C1 segment of cervical spinal cord (tissue), 14 donors: Measurements from ENCODE around the gene SYTL3.
A peak's percentile ranks its signal among the peaks of the same experiment; 100 is the strongest.
"Not testable (repeated sequence)": the region's sequence is repeated elsewhere in the genome, so short reads cannot be mapped to it uniquely, and the experiment has no call there.

Experiments used
- DNase-seq, 14 donors: peaks; one replicate each; lab custom pipeline; 2025; lab: John Stamatoyannopoulos, UW

The SYTL3 gene

DNA sequence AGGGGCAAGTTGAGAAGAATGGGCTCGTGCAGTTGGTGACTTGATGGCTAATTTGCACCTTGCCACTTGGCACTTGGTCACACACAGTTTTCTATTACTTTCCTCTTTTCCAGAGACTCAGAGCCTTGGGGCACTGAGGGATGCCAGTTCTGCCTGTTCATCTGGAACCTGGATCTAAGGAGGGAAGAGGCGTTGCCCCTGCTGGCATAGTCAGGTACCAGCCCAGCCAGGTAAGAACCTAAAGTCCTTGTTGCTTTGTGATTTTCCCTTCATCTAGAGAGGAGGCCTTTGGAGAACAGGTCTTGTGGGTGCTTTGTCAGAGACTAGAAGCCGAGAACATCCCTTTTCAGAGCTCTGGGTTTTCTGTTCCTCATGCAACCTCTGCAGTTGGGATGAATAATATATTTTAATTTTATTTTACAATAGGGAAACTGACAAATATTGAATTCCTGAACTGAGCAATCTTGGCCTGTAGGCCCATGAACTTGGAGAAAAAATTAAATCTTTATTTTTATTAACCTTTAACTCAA, 11.4 kb downstream of the SYTL3 start:
- DNase-seq: no peak

DNA sequence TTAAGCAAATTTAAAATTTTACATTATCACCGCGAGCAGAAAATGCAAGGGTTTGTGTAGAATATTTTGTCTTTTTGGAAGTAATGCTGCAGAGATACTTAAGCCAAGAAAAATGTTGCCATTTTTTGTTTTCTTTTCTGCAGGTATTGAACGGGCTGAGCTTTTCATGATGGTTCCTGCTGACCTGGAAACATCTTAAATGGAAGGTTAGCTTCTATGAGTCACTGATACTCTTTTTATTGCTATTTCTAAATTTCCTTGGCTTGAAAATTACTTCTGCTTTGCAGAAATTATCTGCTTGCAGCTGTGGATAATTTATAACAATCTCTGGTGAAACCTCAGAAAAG, 12.7 kb downstream of the SYTL3 start:
- DNase-seq: no peak

DNA sequence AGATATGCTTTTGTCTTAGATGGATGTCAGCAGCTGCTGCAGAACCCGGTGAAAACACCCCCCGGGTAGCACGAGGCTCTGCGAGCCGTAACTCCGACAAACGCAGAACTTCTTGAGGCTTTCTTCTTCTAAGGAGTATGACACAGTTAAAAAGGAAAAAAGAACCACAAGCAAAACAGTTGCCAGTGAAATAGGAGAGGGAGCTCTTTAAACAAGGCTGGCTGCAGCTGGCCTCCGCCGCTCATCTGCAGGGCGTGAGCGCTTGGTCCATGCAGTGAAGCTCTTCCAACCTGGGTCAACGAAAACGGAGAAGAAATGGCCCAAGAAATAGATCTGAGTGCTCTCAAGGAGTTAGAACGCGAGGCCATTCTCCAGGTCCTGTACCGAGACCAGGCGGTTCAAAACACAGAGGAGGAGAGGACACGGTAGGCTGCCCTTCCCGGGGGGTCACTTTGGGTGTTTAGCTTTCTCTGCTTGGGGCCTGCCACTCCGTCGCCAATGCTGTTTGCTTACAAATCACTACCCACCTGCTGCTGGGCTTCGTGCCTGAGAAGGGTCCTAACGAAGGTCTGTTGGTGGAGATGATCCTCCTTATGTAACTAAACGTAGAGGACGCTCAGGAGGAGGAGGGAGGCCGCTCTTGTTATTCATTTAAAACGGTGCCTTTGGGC, 13.2 kb downstream of the SYTL3 start:
- no peak for DNase-seq

DNA sequence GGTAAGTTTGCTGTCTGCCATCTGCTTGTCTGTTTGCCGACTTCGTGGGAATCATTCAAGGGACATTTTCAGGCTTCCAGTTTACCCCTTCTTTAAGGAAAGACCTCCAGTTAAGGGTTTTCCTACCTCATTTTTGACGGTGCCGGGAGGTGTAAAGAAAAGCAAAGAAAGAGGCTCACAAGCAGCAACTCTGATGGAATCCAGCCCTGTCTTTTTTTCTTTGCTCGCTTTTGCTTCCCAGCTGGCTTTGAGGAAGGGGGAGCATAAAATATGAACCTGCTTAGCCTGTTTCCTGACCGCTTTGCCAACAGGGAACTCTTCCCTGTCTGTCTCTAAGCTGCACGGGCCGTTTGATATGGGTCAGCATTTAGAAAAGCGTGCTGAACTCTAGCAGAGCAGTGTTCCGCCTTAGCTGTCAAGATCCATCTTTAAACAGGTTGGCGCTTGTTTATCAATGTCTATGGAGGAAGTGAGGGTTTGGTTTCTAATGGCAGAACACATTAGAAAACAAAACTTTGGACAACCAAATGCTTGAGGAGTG, 13.8 kb downstream of the SYTL3 start:
- DNase-seq: no peak

- DNase-seq: no peak
Observed at GRCh38 chr6:158665332-158665731, 15.5 kb downstream of the SYTL3 start.

DNA sequence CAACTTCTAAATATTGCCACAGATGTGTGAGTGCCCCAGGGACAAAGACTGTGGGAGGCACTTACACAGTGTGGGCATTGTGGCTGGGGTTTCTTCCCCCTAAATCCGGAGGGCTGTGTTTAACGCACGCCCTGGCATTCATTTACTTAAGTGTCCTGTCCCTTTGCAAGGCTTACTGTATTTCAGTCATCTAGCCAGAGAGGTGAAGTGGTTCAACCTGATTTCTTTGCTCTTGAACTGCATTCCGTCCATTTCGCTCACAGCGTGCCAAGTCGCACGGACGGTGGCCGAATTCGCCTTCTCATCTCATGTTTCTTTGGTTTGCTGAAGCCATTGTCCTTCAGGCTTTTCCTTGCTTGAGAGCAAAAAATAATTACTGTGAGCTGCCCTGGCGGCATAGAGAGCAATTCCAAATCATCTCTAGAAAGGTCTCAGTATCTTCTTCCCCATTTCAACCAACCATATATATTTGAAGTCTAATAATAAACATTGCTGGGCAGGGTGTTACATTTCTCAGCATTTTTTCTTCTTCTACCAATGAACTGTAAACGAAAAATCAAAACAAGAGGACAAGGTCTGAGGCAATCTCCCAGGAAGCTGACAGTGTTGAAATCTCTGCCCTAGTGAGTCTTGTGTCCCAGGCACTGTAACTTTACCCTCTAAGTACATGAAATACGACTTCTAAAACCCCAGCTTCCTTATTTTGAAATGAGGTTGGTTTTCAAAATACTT, 16.9 kb downstream of the SYTL3 start:
- peak in 1 of 14 donors; percentile 18 for DNase-seq

- no peak for DNase-seq
Observed at GRCh38 chr6:158667360-158667981, 17.6 kb downstream of the SYTL3 start.

- DNase-seq: no peak
Observed at GRCh38 chr6:158668707-158669103, 18.9 kb downstream of the SYTL3 start.

- no peak for DNase-seq
Observed at GRCh38 chr6:158669145-158670035, 19.5 kb downstream of the SYTL3 start.

- not testable (repeated sequence) for DNase-seq
Observed at GRCh38 chr6:158672119-158672518, 22.3 kb downstream of the SYTL3 start.

DNA sequence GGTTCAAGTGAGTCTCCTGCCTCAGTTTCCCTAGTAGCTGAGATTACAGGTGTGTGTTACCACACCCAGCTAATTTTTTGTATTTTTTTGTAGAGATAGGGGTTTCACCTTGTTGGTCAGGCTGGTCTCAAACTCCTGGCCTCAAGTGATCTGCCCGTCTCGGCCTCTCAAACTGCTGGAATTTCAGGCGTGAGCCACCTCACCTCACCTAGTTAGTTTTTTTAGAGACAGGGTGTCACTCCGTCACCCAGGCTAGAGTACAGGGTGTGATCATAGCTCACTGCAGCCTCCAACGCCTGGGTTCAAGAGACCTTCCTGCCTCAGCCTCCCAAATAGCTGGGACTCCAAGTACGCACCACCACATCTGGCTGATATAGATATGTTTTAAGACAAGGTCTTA, 22.9 kb downstream of the SYTL3 start:
- DNase-seq: no peak

DNA sequence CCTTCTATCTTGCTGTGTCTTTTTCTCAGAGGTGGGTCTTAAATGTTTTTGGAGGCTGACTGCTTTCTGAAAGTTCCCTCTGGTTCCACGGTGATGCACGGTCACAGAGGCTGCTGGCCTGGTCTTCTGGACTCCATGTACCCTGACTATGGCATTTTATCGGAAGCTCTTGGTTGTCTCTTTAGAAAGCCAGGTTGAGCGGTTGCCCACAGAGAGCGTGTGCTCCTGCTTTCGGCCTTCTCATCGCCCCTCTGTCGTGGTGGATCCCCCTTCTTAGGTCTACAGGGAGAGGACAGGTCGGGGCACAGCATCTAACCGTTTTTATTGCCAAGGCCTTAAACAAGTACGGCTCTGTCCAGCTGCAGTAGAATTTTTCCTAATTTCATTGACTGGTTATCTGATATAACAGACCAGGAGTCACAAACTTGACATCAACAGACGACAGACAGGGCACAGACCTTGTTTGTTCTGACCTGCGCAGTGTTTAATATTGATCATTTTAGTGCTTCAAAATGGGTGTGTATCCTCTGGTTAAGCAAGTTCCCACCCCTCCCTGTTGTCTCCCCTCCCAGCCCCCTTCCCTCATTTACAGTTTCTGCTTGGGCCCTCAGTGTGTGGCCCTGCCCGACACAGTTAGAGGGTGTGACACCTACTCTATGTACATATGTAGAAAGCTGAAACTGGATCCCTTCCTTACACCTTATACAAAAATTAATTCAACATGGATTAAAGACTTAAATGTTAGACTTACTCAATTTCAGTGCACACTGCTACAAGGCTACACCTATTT, 24.7 kb downstream of the SYTL3 start:
- no peak for DNase-seq

- DNase-seq: not testable (repeated sequence)
Observed at GRCh38 chr6:158677094-158677493, 27.2 kb downstream of the SYTL3 start.

GRCh38 chr6:158677906-158678578, 28.2 kb downstream of the SYTL3 start:
- no peak for DNase-seq

GRCh38 chr6:158680015-158680414, 30.2 kb downstream of the SYTL3 start:
- DNase-seq: no peak

DNA sequence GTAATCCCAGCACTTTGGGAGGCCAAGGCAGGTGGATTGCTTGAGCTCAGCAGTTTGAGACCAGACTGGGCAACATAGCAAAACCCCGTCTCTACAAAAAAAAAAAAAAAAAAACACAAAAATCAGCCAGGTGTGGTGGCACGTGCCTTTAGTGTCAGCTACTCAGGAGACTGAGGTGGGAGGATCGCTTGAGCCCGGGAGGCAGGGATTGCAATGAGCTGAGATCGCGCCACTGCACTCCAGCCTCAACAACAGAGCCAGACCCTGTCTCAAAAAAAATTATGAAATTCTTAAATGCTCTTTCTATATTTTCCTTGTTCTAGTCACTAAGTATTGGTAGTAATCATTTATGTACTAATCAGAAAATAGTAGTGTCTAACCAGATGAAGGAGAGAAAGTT, 30.6 kb downstream of the SYTL3 start:
- DNase-seq: no peak

- no peak for DNase-seq
Observed at GRCh38 chr6:158684311-158684710, 34.5 kb downstream of the SYTL3 start.

GRCh38 chr6:158684745-158685324, 35.0 kb downstream of the SYTL3 start:
- no peak for DNase-seq

DNA sequence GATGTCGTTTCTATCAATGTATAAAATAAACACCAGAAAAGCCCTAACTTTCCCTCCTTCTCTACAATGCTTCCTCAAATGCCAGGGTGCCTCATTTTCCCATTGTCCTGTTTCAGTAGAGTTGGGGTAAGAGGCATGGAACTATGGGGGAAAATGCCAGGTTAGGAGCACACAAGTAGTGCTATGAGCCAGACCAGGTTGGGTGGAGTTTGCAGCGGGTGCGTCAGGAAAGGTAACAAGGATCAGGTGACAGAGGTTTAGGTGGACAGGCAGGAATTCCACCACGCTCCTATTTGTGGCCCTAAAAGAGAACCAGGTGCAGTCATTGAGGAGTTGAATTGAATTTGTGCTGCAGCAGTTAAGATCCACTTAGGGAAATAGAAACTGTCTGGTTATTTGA, 36.5 kb downstream of the SYTL3 start:
- DNase-seq: no peak
